HCT116 (cell line): ENCODE measurements around the gene RAB3GAP2.

Experiments used
- CBX3 ChIP-seq: IDR thresholded peaks from 2 replicates; pipeline ENCODE4 v1.6.1; 2012; ENCODE audit warnings: low read depth
- ELF1 ChIP-seq: IDR thresholded peaks from 2 replicates; pipeline ENCODE4 v1.6.1; 2012; ENCODE audit warnings: low read depth, borderline replicate concordance
- EZH2 ChIP-seq: fragments of 200-600 bp; sonication (generic); IDR thresholded peaks from 2 replicates; pipeline ENCODE4 v1.6.1; 2017; ENCODE audit warnings: antibody characterized with exemption, mixed run types
- EZH2phosphoT487 ChIP-seq: fragments of 200-600 bp; IDR thresholded peaks from 2 replicates; pipeline ENCODE4 v1.6.1; 2018; ENCODE audit warnings: antibody characterized with exemption, borderline replicate concordance
- POLR2A ChIP-seq: IDR thresholded peaks from 2 replicates; pipeline ENCODE4 v1.7.0; 2011; ENCODE audit warnings: borderline replicate concordance; ENCODE audit not compliant: insufficient read depth, insufficient read length; ENCODE audit errors: extremely low read depth
- SP1 ChIP-seq: IDR thresholded peaks from 2 replicates; pipeline ENCODE4 v1.6.1; 2012; ENCODE audit warnings: low read depth
- SRF ChIP-seq: IDR thresholded peaks from 2 replicates; pipeline ENCODE4 v1.6.1; 2012; ENCODE audit warnings: low read depth
- YY1 ChIP-seq: IDR thresholded peaks from 2 replicates; pipeline ENCODE4 v1.6.1; 2011; ENCODE audit warnings: low read length, low read depth, moderate library complexity, mild to moderate bottlenecking; ENCODE audit not compliant: insufficient replicate concordance; ENCODE audit errors: extremely low read depth
- TF ChIP-seq, protein P1 (sequence below), 3 experiments: fragments of 200-600 bp in 1 of 3; sonication (generic) in 1 of 3; IDR thresholded peaks in 2 of 3; conservative IDR thresholded peaks in 1 of 3; 2 replicates each; pipeline ENCODE4 v1.5.1; 2012 to 2017; ENCODE audit warnings: low read depth in 2 of 3, low read length in 2 of 3, antibody characterized with exemption in 1 of 3, borderline replicate concordance in 1 of 3, control low read depth in 1 of 3, mild to moderate bottlenecking in 1 of 3, mixed read lengths in 1 of 3, mixed run types in 1 of 3, moderate library complexity in 1 of 3; ENCODE audit not compliant: insufficient read depth in 1 of 3
- TF ChIP-seq, protein P2 (sequence below): IDR thresholded peaks from 2 replicates; pipeline ENCODE4 v1.6.1; 2012; ENCODE audit warnings: low read depth

DNA sequence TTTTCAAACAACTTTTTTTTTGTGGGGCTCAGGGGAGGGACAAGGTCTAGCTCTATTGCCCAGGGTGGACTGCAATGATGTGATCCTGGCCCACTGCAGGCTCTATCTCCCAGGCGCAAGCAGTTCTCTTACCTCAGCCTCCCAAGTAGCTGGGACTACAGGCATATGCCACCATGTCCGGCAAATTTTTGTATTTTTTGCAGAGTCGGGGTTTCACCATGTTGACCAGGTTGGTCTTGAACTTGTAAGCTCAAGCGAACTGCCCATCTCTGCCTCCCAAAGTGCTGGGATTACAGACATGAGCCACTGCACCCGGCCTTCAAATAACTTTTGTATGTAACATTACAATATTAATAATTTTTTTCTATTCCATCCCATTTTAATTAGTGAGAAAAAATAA lies 33.0 kb downstream of the RAB3GAP2 start:
- no peak for TF ChIP-seq EZH2phosphoT487
- TF ChIP-seq, protein P1, sequence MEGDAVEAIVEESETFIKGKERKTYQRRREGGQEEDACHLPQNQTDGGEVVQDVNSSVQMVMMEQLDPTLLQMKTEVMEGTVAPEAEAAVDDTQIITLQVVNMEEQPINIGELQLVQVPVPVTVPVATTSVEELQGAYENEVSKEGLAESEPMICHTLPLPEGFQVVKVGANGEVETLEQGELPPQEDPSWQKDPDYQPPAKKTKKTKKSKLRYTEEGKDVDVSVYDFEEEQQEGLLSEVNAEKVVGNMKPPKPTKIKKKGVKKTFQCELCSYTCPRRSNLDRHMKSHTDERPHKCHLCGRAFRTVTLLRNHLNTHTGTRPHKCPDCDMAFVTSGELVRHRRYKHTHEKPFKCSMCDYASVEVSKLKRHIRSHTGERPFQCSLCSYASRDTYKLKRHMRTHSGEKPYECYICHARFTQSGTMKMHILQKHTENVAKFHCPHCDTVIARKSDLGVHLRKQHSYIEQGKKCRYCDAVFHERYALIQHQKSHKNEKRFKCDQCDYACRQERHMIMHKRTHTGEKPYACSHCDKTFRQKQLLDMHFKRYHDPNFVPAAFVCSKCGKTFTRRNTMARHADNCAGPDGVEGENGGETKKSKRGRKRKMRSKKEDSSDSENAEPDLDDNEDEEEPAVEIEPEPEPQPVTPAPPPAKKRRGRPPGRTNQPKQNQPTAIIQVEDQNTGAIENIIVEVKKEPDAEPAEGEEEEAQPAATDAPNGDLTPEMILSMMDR (IDR thresholded peaks at IDR 0.05 in 2 of 3, conservative IDR thresholded peaks at IDR 0.05 in 1 of 3; ENCODE audit: borderline replicate concordance in 1 of 3, insufficient read depth in 1 of 3, low read depth in 2 of 3, low read length in 2 of 3) = no peak
- TF ChIP-seq ELF1 = no peak
- TF ChIP-seq SP1 = no peak
- TF ChIP-seq EZH2 = no peak
- TF ChIP-seq POLR2A = no peak
- no peak for TF ChIP-seq YY1
- TF ChIP-seq, protein P2, sequence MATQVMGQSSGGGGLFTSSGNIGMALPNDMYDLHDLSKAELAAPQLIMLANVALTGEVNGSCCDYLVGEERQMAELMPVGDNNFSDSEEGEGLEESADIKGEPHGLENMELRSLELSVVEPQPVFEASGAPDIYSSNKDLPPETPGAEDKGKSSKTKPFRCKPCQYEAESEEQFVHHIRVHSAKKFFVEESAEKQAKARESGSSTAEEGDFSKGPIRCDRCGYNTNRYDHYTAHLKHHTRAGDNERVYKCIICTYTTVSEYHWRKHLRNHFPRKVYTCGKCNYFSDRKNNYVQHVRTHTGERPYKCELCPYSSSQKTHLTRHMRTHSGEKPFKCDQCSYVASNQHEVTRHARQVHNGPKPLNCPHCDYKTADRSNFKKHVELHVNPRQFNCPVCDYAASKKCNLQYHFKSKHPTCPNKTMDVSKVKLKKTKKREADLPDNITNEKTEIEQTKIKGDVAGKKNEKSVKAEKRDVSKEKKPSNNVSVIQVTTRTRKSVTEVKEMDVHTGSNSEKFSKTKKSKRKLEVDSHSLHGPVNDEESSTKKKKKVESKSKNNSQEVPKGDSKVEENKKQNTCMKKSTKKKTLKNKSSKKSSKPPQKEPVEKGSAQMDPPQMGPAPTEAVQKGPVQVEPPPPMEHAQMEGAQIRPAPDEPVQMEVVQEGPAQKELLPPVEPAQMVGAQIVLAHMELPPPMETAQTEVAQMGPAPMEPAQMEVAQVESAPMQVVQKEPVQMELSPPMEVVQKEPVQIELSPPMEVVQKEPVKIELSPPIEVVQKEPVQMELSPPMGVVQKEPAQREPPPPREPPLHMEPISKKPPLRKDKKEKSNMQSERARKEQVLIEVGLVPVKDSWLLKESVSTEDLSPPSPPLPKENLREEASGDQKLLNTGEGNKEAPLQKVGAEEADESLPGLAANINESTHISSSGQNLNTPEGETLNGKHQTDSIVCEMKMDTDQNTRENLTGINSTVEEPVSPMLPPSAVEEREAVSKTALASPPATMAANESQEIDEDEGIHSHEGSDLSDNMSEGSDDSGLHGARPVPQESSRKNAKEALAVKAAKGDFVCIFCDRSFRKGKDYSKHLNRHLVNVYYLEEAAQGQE = no peak
- no peak for TF ChIP-seq SRF
- no peak for TF ChIP-seq CBX3
